ENCODE results near the gene GOSR1.
"Not testable (repeated sequence)": the region's sequence is repeated elsewhere in the genome, so short reads cannot be mapped to it uniquely, and the experiment has no call there.

GOSR1 gene

GRCh38 chr17:30506481-30506880 lies 29.3 kb downstream of the GOSR1 start:
- DNase-seq: no peak

- no peak for DNase-seq
These were observed 36.1 kb downstream of the GOSR1 start for GRCh38 chr17:30513346-30513745.

GRCh38 chr17:30514895-30515596 lies 37.8 kb downstream of the GOSR1 start:
- no peak for DNase-seq

- no peak for DNase-seq
These were observed 40.6 kb downstream of the GOSR1 start for GRCh38 chr17:30517786-30518185.

- no peak for DNase-seq
These were observed 42.0 kb downstream of the GOSR1 start for GRCh38 chr17:30519166-30519565.

GRCh38 chr17:30519707-30520106 lies 42.5 kb downstream of the GOSR1 start:
- DNase-seq: no peak

- DNase-seq: no peak
These were observed 43.2 kb downstream of the GOSR1 start for GRCh38 chr17:30520436-30520835.

- no peak for DNase-seq
These were observed 43.7 kb downstream of the GOSR1 start for GRCh38 chr17:30520882-30521281.

GRCh38 chr17:30521766-30522165 lies 44.6 kb downstream of the GOSR1 start:
- DNase-seq: no peak

- DNase-seq: not testable (repeated sequence)
These were observed 46.0 kb downstream of the GOSR1 start for GRCh38 chr17:30523236-30523635.

GRCh38 chr17:30524847-30525246 lies 47.6 kb downstream of the GOSR1 start:
- no peak for DNase-seq

- no peak for DNase-seq
These were observed 49.2 kb downstream of the GOSR1 start for GRCh38 chr17:30526401-30526800.

- DNase-seq: not testable (repeated sequence)
These were observed 51.5 kb downstream of the GOSR1 start for GRCh38 chr17:30528701-30529100.

- no peak for DNase-seq
These were observed 53.3 kb downstream of the GOSR1 start for GRCh38 chr17:30530346-30531025.

- no peak for DNase-seq
These were observed 55.7 kb downstream of the GOSR1 start for GRCh38 chr17:30532871-30533270.

GRCh38 chr17:30534298-30534697 lies 57.1 kb downstream of the GOSR1 start:
- DNase-seq: no peak

GRCh38 chr17:30534938-30535921 lies 58.0 kb downstream of the GOSR1 start:
- DNase-seq: no peak

- not testable (repeated sequence) for DNase-seq
These were observed 59.6 kb downstream of the GOSR1 start for GRCh38 chr17:30536846-30537245.

- DNase-seq: not testable (repeated sequence)
These were observed 60.5 kb downstream of the GOSR1 start for GRCh38 chr17:30537667-30538066.

GRCh38 chr17:30541802-30542201 lies 64.6 kb downstream of the GOSR1 start:
- no peak for DNase-seq

- no peak for DNase-seq
These were observed 66.2 kb downstream of the GOSR1 start for GRCh38 chr17:30543456-30543855.

GRCh38 chr17:30545024-30545423 lies 67.8 kb downstream of the GOSR1 start:
- no peak for DNase-seq

All from NCI-H187 (cell line).